HG03066 (cell line): ENCODE data around the gene AVL9.

Source experiments
- ATAC-seq: cut with Tn5 transposase; IDR thresholded peaks from one replicate; pipeline ENCODE4 v1.9.1; 2021; ENCODE audit warnings: low read depth; ENCODE audit not compliant: unreplicated experiment

Gene AVL9

GRCh38 chr7:32532716-32533115 lies 37.4 kb downstream of the AVL9 start:
- no peak for ATAC-seq

- no peak for ATAC-seq
Measured at GRCh38 chr7:32533276-32534029, 38.2 kb downstream of the AVL9 start.

- ATAC-seq = no peak
Measured at GRCh38 chr7:32535162-32535702, 39.9 kb downstream of the AVL9 start.

GRCh38 chr7:32536016-32536415 lies 40.7 kb downstream of the AVL9 start:
- no peak for ATAC-seq

GRCh38 chr7:32536585-32536984 lies 41.3 kb downstream of the AVL9 start:
- no peak for ATAC-seq

GRCh38 chr7:32537760-32538159 lies 42.5 kb downstream of the AVL9 start:
- ATAC-seq = no peak

- ATAC-seq = no peak
Measured at GRCh38 chr7:32539366-32539765, 44.1 kb downstream of the AVL9 start.

- no peak for ATAC-seq
Measured at GRCh38 chr7:32539919-32540531, 44.7 kb downstream of the AVL9 start.

- no peak for ATAC-seq
Measured at GRCh38 chr7:32542595-32542994, 47.3 kb downstream of the AVL9 start.

GRCh38 chr7:32559480-32559879 lies 64.2 kb downstream of the AVL9 start:
- no peak for ATAC-seq

- no peak for ATAC-seq
Measured at GRCh38 chr7:32560075-32560474, 64.8 kb downstream of the AVL9 start.

- ATAC-seq = no peak
Measured at GRCh38 chr7:32561613-32562012, 66.3 kb downstream of the AVL9 start.

GRCh38 chr7:32564542-32564941 lies 69.3 kb downstream of the AVL9 start:
- no peak for ATAC-seq

GRCh38 chr7:32569388-32570289 lies 74.3 kb downstream of the AVL9 start:
- no peak for ATAC-seq

GRCh38 chr7:32573110-32573687 lies 77.9 kb downstream of the AVL9 start:
- ATAC-seq = no peak

GRCh38 chr7:32574626-32575025 lies 79.3 kb downstream of the AVL9 start:
- ATAC-seq = no peak

GRCh38 chr7:32577421-32577820 lies 82.1 kb downstream of the AVL9 start:
- ATAC-seq = no peak

- ATAC-seq = no peak
Measured at GRCh38 chr7:32579776-32580175, 84.5 kb downstream of the AVL9 start.

- no peak for ATAC-seq
Measured at GRCh38 chr7:32580646-32581045, 85.4 kb downstream of the AVL9 start.

GRCh38 chr7:32582036-32582435 lies 86.7 kb downstream of the AVL9 start:
- no peak for ATAC-seq

- ATAC-seq = no peak
Measured at GRCh38 chr7:32583791-32584190, 88.5 kb downstream of the AVL9 start.
